HG02763 (cell line): ENCODE data around the gene ANO1.

Source experiments
- ATAC-seq: cut with Tn5 transposase; IDR thresholded peaks from one replicate; pipeline ENCODE4 v1.9.1; 2021; ENCODE audit warnings: mild to moderate bottlenecking, moderate library complexity; ENCODE audit not compliant: unreplicated experiment

ANO1 gene

DNA sequence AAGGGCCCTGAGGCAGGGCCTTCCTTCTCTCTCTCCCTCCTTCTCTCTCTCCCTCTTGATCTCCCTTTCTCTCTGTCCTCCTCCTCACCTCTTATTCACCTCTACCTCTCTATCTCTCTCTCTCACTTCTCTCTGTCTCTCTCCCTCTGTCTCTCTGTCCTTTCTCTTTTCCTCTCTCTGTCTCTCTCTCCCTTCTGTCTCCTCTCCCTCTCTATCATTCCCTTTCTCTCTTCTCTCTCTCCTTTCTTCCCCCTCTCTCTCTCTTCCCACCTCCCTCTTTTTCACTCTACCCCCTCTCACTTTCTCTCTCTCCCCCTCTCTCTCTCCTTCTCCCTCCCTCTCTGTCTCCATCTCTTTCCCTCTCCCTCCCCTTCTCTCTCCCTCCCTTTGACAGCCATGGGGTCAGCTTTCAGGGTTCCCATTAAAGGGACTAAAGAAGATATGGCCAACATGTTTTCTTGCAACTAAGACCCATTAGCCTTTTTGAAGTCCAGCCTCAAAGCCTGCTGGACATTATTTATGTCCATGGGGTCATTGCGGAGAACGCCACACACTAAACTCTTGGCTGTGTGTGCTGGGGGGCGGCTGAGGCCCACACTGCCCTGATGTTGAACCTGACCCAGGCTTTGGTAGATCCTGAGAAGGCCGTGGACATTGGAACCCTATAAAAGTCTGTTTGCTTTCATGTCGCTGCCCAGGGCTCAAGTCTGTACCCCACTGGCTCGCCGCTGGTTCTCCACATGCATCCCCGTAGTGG, 15.0 kb downstream of the ANO1 start:
- no peak for ATAC-seq

GRCh38 chr11:70095541-70096252, 17.6 kb downstream of the ANO1 start:
- ATAC-seq: no peak

DNA sequence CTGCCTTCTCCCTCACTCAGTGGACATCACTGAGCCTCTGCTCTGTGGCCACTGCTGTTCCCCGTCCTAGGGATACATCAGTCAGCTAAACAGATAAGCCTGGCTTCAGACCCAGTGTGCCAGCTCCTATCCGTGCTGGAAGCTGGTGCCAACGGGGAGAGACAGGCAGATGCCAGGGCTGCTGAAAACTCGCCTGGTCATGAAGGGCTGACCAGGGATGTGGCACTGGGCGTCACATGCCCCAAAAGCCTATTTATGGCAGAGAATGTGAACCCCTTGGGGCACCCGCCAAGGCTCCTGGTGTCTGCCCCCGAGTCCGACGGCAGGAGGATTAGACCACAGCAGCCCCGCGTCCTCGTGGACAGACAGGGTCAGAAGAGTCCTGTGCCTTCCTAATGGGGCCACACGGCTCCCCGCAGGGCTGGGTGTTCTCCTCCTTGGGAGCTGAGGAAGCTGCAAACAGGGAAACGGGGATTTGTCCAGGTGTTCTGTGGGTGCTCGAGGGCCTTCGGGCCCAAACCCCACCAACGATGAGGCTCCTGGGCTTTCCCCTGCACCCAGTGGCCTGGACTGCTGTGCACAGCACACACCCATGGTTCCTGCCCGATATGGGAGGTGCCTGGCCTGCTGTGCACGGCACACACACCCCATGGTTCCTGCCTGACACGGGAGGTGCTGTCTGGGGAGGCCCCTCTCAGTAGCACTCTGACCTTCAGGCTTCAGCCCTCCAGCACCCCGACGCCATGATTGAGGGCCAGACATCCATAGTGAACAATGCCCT, 19.9 kb downstream of the ANO1 start:
- ATAC-seq: no peak

- no peak for ATAC-seq
These were observed 20.8 kb downstream of the ANO1 start for GRCh38 chr11:70098936-70099335.

DNA sequence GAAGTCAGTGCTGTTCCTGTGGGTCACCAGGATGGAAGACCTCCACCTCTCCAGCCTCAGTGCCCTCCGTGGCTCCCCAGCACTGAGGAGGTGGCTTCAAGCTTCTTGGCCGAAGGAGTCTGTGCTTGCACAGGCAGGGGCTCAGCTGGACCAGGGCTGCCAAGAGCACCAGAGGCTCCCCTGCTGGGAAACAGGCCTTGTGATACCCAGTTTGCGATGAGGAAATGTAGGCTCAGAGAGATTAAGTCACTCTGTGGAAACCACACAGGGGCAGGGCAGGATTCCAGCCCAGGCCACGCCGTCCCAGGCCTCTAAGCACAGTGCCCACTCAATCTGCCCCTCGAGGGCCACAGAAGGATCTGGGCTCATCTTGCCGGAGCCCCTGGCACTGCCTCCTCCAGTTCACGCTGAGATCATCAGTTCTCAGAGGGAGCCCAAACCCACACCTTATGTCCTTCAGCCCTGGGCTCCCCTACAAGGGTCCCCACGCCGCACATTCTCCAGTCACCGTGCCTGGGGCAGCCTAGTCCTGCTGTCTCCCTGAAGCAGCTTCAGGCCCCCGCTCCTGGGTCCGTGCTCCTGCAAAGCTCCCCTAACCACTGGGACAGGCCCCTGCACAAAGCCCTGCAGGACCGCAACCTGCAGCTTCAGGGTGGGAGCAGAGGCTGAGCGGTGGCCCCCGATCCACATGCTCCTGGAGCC, 21.6 kb downstream of the ANO1 start:
- ATAC-seq: no peak

DNA sequence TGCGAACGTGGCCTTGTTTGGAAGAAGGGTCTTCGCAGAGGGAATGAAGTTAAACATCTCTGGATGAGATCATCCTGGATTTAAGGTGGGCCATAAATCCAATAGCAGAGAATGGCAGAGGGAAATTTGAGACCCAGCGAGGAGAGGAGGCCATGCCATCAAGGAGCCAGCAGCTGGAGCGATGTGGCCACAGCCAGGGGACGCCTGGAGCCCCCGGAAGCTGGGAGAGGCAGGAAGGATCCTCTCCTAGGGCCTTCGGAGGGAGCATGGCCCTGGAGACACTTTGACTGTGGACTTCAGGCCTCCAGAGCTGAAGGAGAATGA, 22.1 kb downstream of the ANO1 start:
- no peak for ATAC-seq

DNA sequence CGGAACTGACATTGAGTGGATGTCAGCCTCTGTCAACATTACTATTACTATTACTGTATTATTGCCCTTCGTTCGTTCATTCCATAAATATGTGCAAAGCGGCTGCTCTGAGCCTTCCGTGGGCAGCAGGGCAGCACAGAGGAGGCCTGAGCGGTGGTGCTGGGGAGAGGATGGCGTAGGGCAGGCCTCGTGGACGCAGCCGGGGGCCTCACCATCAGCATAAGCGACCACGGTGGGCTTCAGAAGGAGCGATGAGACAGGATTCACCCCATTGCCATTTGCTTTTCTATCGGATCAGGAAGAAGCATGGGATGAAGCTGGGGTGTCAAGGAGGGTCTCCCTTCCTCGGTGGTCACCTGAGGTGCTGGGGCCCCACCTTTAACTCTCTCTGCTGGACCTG, 22.7 kb downstream of the ANO1 start:
- ATAC-seq: no peak

DNA sequence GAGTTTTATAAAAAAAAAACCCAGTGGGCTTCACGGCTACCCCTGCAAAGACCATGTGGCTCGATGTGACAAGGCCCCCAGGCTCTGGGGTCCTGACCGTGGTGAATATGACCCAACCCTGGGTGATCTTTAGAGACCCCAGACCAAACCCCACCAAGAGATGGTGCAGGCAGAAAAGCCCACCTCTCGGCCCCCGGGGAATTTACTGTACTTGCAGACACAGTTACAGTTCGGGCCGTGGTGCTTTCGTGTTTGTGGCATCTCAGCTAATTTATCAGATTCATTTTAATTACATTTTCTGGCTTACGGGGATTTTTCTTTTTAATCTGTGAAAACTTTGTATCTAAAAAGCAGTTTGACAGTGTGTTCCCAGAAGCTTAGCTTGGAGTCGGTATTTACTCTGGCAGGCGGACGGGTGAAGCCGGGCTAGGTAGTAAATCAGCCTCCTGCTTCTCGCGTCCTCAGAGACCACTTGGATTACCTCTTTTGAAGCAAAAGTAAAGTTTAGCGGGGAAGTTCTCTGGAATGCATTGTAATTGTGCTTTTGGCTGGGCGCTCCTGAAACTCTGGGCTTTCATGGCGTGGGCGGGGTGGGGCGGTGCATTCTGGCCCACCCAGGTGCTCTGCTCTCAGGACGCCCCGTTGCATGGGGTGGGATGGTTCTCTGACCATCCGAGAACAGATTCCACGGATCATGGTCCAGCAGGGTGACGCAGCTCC, 25.3 kb downstream of the ANO1 start:
- no peak for ATAC-seq

GRCh38 chr11:70104419-70104818, 26.3 kb downstream of the ANO1 start:
- no peak for ATAC-seq

GRCh38 chr11:70104961-70105360, 26.8 kb downstream of the ANO1 start:
- no peak for ATAC-seq

GRCh38 chr11:70105369-70105754, 27.2 kb downstream of the ANO1 start:
- no peak for ATAC-seq

GRCh38 chr11:70105755-70106571, 27.8 kb downstream of the ANO1 start:
- ATAC-seq: no peak

DNA sequence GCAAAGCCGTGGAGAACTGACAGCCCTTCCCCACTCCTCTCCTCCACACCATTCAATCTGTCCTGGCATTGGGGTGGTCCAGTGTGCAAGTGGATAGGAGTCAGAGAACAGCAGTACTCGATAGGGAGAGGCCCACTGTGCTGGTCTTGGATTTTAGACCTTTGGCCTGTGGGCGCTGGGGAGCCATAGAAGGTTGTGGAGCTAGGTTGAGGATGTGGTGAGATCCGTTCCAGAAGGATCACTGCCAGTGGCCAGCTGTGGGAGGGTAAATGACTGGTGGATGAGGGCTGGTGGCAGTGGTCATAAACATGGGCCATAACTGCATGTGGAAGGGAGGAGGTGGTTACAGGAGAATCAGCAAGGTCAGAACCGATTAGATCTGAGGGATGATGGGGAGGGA, 28.6 kb downstream of the ANO1 start:
- no peak for ATAC-seq

- no peak for ATAC-seq
These were observed 29.1 kb downstream of the ANO1 start for GRCh38 chr11:70107191-70107590.

DNA sequence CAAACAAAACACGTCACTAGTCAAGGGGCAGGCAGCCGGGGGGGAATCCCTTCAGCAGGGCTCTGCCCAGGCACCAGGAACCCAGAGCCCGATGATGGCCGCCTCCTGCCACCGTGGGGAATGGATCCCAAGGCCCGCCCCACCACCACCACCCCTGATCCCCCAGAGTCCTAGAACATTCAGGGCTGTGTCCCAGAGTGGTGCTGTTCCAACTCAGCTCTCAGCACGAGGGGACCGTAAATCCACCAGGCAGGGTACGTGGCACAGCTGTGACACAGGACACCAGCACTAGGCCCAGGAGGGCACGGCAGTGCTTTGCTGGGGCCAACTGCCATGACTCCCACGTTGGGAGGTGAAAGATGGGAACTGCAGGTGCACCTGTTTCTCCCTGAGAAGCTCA, 29.6 kb downstream of the ANO1 start:
- ATAC-seq: no peak

GRCh38 chr11:70108250-70108649, 30.1 kb downstream of the ANO1 start:
- ATAC-seq: no peak

GRCh38 chr11:70109006-70109405, 30.9 kb downstream of the ANO1 start:
- ATAC-seq: no peak

DNA sequence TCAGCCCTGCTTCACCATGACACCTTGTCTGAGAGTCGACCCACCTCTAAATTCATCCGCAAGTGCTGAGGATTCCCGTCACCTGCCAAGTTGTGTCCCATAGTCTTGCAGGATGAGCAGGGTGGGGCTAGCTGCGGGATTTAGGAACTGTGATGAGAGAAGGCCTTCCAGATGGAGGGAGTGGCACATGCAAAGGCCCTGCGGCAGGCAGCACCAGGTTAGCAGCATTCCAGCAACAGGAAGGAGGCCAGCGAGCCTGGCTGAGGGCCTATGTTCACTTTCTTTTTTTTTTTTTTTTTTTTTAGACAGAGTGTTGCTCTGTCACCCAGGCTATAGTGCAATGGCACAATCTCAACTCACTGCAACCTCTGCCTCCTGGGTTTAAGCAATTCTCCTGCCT, 31.8 kb downstream of the ANO1 start:
- ATAC-seq: no peak

DNA sequence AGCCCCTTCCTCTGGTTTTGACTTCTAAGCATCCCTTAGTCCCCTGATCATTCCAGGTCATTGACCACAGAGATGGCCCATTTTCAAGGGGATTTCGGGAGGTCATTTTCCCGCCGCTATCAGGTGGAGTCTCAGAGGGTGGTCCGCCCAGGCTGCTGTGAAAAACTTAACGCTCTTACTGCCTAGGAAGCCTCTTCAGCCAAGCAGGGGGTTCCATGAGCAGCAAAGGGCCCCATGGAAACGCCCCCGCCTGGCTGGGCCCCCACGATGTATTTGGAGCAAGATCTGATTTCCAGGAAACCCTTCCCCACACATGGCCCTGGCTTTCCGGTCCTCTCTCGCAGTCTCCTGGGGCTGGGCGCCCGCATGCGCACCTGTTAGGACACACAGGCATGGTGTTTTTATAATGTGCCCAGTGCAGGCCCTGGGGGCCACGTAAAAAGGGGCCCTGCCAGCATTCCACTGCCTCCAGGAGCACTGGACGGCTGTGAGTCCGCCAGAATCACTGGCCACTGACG, 32.5 kb downstream of the ANO1 start:
- ATAC-seq: no peak
